GM10847 (cell line): ENCODE measurements around the gene GRK5.

ENCODE experiments used
- POLR2A ChIP-seq: IDR thresholded peaks from 2 replicates; pipeline ENCODE4 v1.6.1; 2011; ENCODE audit not compliant: insufficient read length; ENCODE audit errors: extremely low read depth

The GRK5 gene

GRCh38 chr10:119227825-119228224 lies 20.5 kb downstream of the GRK5 start:
- TF ChIP-seq POLR2A: no peak

- TF ChIP-seq POLR2A: no peak
Observed at GRCh38 chr10:119231654-119232053, 24.3 kb downstream of the GRK5 start.

DNA sequence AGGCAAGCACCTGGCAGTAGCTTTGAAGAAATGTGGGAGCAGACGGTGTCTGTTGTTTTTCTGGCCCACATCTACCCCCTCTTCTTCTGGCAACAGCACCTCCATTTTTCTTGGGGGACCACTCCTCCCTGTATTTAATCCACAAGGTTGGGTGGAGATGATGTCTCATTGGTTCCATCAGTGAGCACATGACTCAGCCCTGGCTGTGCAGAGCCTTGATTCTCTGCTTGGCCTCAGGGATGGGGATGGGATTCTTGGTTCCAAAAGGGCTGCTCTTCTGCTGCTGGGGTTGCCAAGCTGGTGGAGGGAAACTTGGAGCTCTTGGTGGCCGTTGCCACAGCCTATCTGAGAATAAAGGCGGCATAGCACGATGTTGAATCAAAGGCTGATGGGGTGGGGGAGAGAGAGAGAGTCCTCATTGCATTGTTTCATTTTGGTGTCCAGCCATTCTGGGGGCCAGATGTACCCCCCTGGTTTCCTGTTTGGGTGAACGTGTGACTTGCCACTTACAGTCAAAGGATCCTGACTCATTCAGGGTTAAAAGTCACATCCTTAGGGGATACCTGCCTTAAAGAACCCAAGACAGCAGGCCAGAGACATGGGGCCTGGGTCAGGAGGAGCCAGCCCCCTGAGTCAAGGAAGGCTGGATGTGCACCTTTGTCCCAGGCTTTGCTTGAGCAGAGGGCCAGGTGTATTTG lies 25.9 kb downstream of the GRK5 start:
- TF ChIP-seq POLR2A: no peak

DNA sequence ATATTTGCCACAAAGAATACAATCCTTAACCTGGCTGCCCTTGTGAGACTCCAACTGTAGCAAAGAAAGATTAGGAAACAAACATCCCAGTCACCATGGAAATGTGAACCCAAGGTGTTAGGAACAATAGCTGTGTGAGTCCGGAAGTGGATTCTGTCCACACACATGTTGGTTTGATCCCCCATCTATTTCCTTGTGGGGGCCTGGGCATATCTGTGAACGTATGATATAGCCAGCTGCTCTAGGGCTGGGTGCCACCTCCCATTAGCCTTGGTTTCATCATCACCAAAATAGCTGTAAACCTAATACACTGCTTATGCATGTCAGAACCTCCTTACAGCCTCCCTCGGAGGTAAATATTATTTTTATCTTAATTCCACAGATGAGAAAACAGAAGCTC lies 26.4 kb downstream of the GRK5 start:
- TF ChIP-seq POLR2A: no peak

GRCh38 chr10:119235356-119235755 lies 28.0 kb downstream of the GRK5 start:
- TF ChIP-seq POLR2A: no peak

GRCh38 chr10:119237722-119238436 lies 30.5 kb downstream of the GRK5 start:
- TF ChIP-seq POLR2A: no peak

- TF ChIP-seq POLR2A: no peak
Observed at GRCh38 chr10:119238577-119238976, 31.2 kb downstream of the GRK5 start.

- no peak for TF ChIP-seq POLR2A
Observed at GRCh38 chr10:119241066-119241465, 33.7 kb downstream of the GRK5 start.

- TF ChIP-seq POLR2A: no peak
Observed at GRCh38 chr10:119242186-119242585, 34.8 kb downstream of the GRK5 start.

DNA sequence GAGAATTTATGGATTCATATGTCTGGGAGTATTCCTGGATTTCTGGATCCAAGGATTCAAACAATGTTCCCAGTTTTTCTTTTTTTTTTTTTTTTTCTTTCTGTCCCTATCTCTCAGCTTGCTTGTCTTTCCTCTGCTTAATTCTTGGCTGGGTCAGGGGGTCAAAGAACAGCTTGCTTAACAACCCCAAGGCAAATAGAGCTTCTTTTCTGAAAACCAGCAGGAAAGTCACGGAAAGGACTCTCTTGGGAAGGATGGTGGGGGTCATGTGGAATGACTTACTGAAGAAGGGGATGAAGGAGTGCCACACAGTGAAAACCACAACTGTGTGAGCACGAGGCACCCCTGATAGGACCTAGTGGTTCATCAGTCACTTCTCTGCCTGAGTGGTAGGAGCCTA lies 36.1 kb downstream of the GRK5 start:
- TF ChIP-seq POLR2A: no peak

DNA sequence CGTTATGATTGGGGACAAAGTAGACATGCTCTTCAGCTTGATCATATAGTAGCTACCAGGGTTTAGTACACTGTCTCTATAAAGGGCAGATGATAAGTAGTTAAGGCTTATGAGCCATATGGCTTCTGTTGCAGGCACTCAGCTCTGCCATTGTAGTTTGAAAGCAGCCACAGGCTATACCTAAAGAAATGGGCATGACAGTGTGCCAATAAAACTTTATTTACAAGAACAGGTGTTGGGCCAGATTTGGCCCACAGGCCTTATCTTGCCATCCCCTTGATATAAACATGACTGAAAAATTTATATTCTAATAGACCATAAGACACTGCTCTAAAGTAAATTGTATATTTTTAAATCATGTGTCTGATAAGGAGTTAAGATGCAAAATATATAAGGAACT lies 36.6 kb downstream of the GRK5 start:
- TF ChIP-seq POLR2A: no peak

DNA sequence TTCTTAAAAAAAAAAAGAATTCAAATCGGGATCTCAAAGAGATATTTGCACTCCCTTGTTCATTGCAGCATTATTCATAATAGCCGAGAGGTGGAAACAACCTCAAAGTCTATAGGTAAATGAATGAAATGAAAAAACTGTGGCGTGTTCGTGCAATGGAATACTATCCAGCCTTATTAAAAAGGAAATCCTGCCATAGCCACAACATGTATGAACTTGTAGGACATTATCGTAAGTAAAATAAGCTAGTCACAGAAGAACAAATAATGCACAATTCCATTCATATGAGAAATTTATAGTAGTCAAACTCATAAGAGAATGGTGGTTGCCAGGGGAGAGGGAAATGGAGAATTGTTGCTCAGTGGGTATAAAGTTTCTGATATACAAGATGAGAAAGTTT lies 37.9 kb downstream of the GRK5 start:
- TF ChIP-seq POLR2A: no peak

DNA sequence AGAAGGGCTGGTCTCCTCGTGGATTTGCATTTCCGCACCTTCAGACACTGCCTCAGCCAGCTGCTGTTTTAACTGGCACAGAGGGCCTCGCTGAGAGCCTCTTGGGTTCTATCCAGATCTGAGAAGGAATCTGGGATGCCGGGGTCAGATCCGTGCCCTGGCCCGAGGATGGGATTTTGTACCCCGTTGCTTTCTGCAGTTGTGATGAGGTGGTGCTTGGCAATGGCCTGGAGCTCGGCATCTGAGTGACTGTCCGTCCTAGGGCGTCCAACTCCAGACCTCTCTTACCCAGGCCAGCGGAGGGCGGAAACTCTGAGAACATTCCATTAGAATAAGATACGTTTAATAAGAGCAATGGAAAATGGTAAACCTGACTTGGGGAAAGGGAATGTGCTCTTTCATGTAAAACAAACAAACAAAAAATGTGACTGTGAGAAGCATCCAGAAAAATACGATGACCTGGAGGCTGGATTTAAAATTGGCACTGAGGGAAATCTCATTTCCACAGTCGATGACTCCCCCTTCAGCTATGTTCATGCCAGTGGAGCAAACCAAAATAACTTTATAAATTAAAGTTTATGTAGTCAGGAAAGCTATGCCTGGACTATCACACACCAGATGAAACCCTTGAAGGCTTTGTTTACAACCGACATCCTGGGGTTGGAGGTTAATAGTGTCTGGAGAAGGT lies 39.6 kb downstream of the GRK5 start:
- no peak for TF ChIP-seq POLR2A

GRCh38 chr10:119247550-119247894 lies 40.2 kb downstream of the GRK5 start:
- TF ChIP-seq POLR2A: no peak

- TF ChIP-seq POLR2A: no peak
Observed at GRCh38 chr10:119248184-119248583, 40.8 kb downstream of the GRK5 start.

GRCh38 chr10:119248681-119249080 lies 41.3 kb downstream of the GRK5 start:
- no peak for TF ChIP-seq POLR2A

DNA sequence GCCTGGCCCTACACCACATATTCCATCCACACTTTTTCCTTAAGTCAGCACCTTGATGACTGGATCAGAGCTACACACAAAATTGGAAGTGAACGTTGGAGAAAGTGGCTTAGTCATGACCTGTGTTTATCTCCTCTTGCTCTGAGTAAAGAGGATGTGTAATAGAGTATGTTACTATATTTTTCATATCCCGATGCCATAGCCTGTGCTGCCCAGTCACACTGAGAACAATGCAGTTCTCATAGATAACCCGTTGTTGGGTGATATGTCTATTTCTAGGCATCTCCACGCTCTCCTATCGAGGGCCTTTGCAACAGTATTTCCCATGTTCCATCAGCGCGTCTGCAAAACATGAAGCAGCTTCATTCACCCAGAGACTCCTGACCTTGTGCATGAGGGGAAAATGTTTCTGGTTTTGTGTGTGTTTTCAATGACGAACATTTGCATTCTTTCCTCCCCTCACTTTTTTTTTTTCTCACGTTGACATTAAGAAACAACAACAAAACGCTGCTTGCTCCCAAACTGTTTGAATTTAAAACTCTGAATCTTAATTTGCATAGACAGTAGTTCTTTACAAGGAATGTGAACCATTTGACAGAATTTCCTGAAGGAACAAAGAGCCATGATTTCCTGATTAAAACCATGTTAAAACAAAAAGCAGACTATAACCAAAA lies 43.4 kb downstream of the GRK5 start:
- no peak for TF ChIP-seq POLR2A

GRCh38 chr10:119251315-119251708 lies 43.9 kb downstream of the GRK5 start:
- TF ChIP-seq POLR2A: no peak
